H9 (cell line): ENCODE data around the gene AURKB. TPM values are rescaled to one million over a fixed set of nuclear protein-coding genes. Genes with fewer than 3 reads are reported as not detected.

ENCODE experiments used
- DNase-seq: peaks from one replicate; pipeline ENCODE4 v3.0.0-alpha.2; 2017
- H2AFZ ChIP-seq: one replicate; pipeline ENCODE4 v1.6.1; 2013; ENCODE audit warnings: mild to moderate bottlenecking, low read length, control low read depth, moderate library complexity
- H2AK5ac ChIP-seq: 2 replicates; pipeline ENCODE4 v1.6.1; 2013; ENCODE audit warnings: low read length, control low read depth, mixed read lengths; ENCODE audit not compliant: insufficient read length
- H2BK120ac ChIP-seq: one replicate; pipeline ENCODE4 v1.6.1; 2013; ENCODE audit warnings: low read depth, mild to moderate bottlenecking, low read length, control low read depth, inconsistent platforms; ENCODE audit not compliant: poor library complexity, severe bottlenecking
- H2BK12ac ChIP-seq: 2 replicates; pipeline ENCODE4 v1.6.1; 2013; ENCODE audit warnings: low read length, control low read depth, mixed read lengths, low read depth; ENCODE audit not compliant: insufficient read length
- H2BK15ac ChIP-seq: 2 replicates; pipeline ENCODE4 v1.6.1; 2013; ENCODE audit warnings: low read depth, low read length, control low read depth
- H2BK20ac ChIP-seq: one replicate; pipeline ENCODE4 v1.6.1; 2013; ENCODE audit warnings: low read depth, mild to moderate bottlenecking, low read length, control low read depth, inconsistent platforms; ENCODE audit not compliant: poor library complexity, severe bottlenecking
- H2BK5ac ChIP-seq: 2 replicates; pipeline ENCODE4 v1.6.1; 2013; ENCODE audit warnings: low read length, control low read depth, mixed read lengths; ENCODE audit not compliant: insufficient read length
- H3K14ac ChIP-seq: 2 replicates; pipeline ENCODE4 v1.6.1; 2013; ENCODE audit warnings: low read length, control low read depth; ENCODE audit not compliant: insufficient read depth
- H3K18ac ChIP-seq: 2 replicates; pipeline ENCODE4 v1.6.1; 2013; ENCODE audit warnings: low read depth, mild to moderate bottlenecking, mixed read lengths, low read length, control low read depth; ENCODE audit not compliant: insufficient read length
- H3K23ac ChIP-seq: 2 replicates; pipeline ENCODE4 v1.6.1; 2013; ENCODE audit warnings: low read length, control low read depth, mixed read lengths, low read depth; ENCODE audit not compliant: insufficient read length
- H3K23me2 ChIP-seq: 2 replicates; pipeline ENCODE4 v1.6.1; 2013; ENCODE audit warnings: low read depth, mild to moderate bottlenecking, mixed read lengths, low read length, control low read depth; ENCODE audit not compliant: insufficient read length, poor library complexity, severe bottlenecking
- H3K27ac ChIP-seq: 2 replicates; pipeline ENCODE4 v1.5.1; 2013; ENCODE audit warnings: low read length, control low read depth, mixed read lengths, low read depth; ENCODE audit not compliant: insufficient read length
- H3K27me3 ChIP-seq: 2 replicates; pipeline ENCODE4 v1.6.1; 2013; ENCODE audit warnings: low read length, control low read depth, inconsistent platforms; ENCODE audit not compliant: insufficient read depth
- H3K4ac ChIP-seq: 2 replicates; pipeline ENCODE4 v1.6.1; 2013; ENCODE audit warnings: low read depth, mild to moderate bottlenecking, control low read depth, inconsistent platforms, low read length, moderate library complexity
- H3K4me1 ChIP-seq: 2 replicates; pipeline ENCODE4 v1.6.1; 2013; ENCODE audit warnings: low read length, control low read depth, inconsistent platforms; ENCODE audit not compliant: insufficient read depth
- H3K4me2 ChIP-seq: 2 replicates; pipeline ENCODE4 v1.6.1; 2013; ENCODE audit warnings: low read length, control low read depth, mixed read lengths; ENCODE audit not compliant: insufficient read length, insufficient read depth
- H3K56ac ChIP-seq: 2 replicates; pipeline ENCODE4 v1.6.1; 2013; ENCODE audit warnings: low read depth, mild to moderate bottlenecking, mixed read lengths, low read length, control low read depth; ENCODE audit not compliant: insufficient read length
- H3K79me1 ChIP-seq: 2 replicates; pipeline ENCODE4 v1.6.1; 2013; ENCODE audit warnings: low read depth, mild to moderate bottlenecking, moderate library complexity, low read length, control low read depth, inconsistent platforms; ENCODE audit not compliant: insufficient read depth, poor library complexity, severe bottlenecking
- H3K79me2 ChIP-seq: 2 replicates; pipeline ENCODE4 v1.6.1; 2013; ENCODE audit warnings: low read length, control low read depth, inconsistent platforms; ENCODE audit not compliant: insufficient read depth
- H3K9ac ChIP-seq: 2 replicates; pipeline ENCODE4 v1.6.1; 2013; ENCODE audit warnings: low read length, control low read depth, mixed read lengths; ENCODE audit not compliant: insufficient read length; ENCODE audit errors: extremely low read depth
- H3K9me3 ChIP-seq: one replicate; pipeline ENCODE4 v1.6.1; 2013; ENCODE audit warnings: low read depth, low read length, inconsistent platforms; ENCODE audit not compliant: control insufficient read depth
- H3T11ph ChIP-seq: one replicate; pipeline ENCODE4 v1.6.1; 2013; ENCODE audit warnings: mild to moderate bottlenecking, low read length, control low read depth, inconsistent platforms
- H4K20me1 ChIP-seq: one replicate; pipeline ENCODE4 v1.6.1; 2013; ENCODE audit not compliant: control insufficient read depth, insufficient read length, insufficient read depth
- H4K5ac ChIP-seq: 2 replicates; pipeline ENCODE4 v1.6.1; 2013; ENCODE audit warnings: low read depth, mild to moderate bottlenecking, mixed read lengths, low read length, control low read depth; ENCODE audit not compliant: insufficient read length
- H4K8ac ChIP-seq: replicated peaks from 2 replicates; pipeline ENCODE4 v1.6.1; 2013; ENCODE audit warnings: low read length, control low read depth, mixed read lengths, low read depth; ENCODE audit not compliant: insufficient read length
- H4K91ac ChIP-seq: 2 replicates; pipeline ENCODE4 v1.6.1; 2013; ENCODE audit warnings: low read depth, mild to moderate bottlenecking, moderate library complexity, mixed read lengths, low read length, control low read depth; ENCODE audit not compliant: insufficient read length
- H3K27ac Mint-ChIP-seq, 3 experiments: 2 replicates in 2 of 3; 3 replicates in 1 of 3; pipeline ENCODE4 v1.8.0; 2020 to 2021; ENCODE audit warnings: mixed read lengths in 3 of 3, mild to moderate bottlenecking in 1 of 3, moderate library complexity in 1 of 3
- H3K27me3 Mint-ChIP-seq: 2 replicates; pipeline ENCODE4 v1.8.0; 2021; ENCODE audit warnings: low read depth, mild to moderate bottlenecking, moderate library complexity, mixed read lengths
- H3K36me3 Mint-ChIP-seq, 3 experiments: 2 replicates in 2 of 3; 3 replicates in 1 of 3; pipeline ENCODE4 v1.8.0; 2020 to 2021; ENCODE audit warnings: low read depth in 3 of 3, mixed read lengths in 3 of 3; ENCODE audit not compliant: insufficient read depth in 1 of 3
- H3K4me1 Mint-ChIP-seq, 2 experiments: 2 replicates each; pipeline ENCODE4 v1.8.0; 2020; ENCODE audit warnings: mixed read lengths in 2 of 2
- H3K4me3 Mint-ChIP-seq, 2 experiments: 2 replicates in 1 of 2; 3 replicates in 1 of 2; pipeline ENCODE4 v1.8.0; 2020 to 2021; ENCODE audit warnings: mild to moderate bottlenecking in 2 of 2, mixed read lengths in 2 of 2, moderate library complexity in 1 of 2
- H3K9me3 Mint-ChIP-seq, 2 experiments: 2 replicates in 1 of 2; 3 replicates in 1 of 2; pipeline ENCODE4 v1.8.0; 2020; ENCODE audit warnings: mild to moderate bottlenecking in 2 of 2, mixed read lengths in 2 of 2, moderate library complexity in 1 of 2
- CTCF ChIP-seq: fragments of 200-600 bp; sonication (generic); conservative IDR thresholded peaks from 3 replicates; pipeline ENCODE4 v1.8.0; 2021; ENCODE audit warnings: antibody characterized with exemption, mild to moderate bottlenecking
- WGBS: extraction: QIAGEN DNeasy Blood & Tissue Kit; methylation state at CpG from one replicate; pipeline ENCODE4 v1.1.7; 2013; ENCODE audit warnings: missing lambda C conversion rate, low lambda C conversion rate, mixed read lengths; ENCODE audit not compliant: insufficient read length; ENCODE audit errors: extremely low coverage; 5-methylcytosine and 5-hydroxymethylcytosine counted together
- total RNA-seq: library from RNA; stranded (reverse); gene quantifications from 2 replicates; pipeline ENCODE4 v1.2.1, GENCODE V29; 2021

AURKB gene
- total RNA-seq, 1 experiment from 2014 or later, result 171 TPM

- Mint-ChIP-seq H3K36me3 (peaks cover 50 to 93% (median 82%) of the 10 kb centered on the region in 3 experiments), H3K4me3 (no peak overlapping the region), H3K27ac (no peak overlapping the region), H3K4me1 (no peaks in the 10 kb centered on the region), H3K27me3 (no peaks in the 10 kb centered on the region), H3K9me3 (no peaks in the 10 kb centered on the region; a peak in 1 of 5 replicates)
- Histone ChIP-seq H3K4me2 (no peak overlapping the region), H3K9ac (no peak overlapping the region), H4K5ac (no peak overlapping the region), H2BK120ac (no peak overlapping the region), H2AFZ (no peak overlapping the region), H3K4ac (no peak overlapping the region), H2BK15ac (no peak overlapping the region), H4K20me1 (no peaks in the 10 kb centered on the region), H4K8ac (no peak overlapping the region), H3K23me2 (no peaks in the 10 kb centered on the region), H3K14ac (no peak overlapping the region), H3K23ac (no peak overlapping the region), H3K27me3 (no peaks in the 10 kb centered on the region), H2AK5ac (no peak overlapping the region), H3K27ac (no peak overlapping the region), H3K18ac (no peak overlapping the region), H2BK12ac (no peak overlapping the region), H3K79me1 (peaks cover 2% of the 10 kb centered on the region), H3K4me1 (no peaks in the 10 kb centered on the region), H3T11ph (no peak overlapping the region), H2BK5ac (no peak overlapping the region), H4K91ac (no peak overlapping the region), H3K9me3 (no peaks in the 10 kb centered on the region), H2BK20ac (no peak overlapping the region), H3K56ac (no peak overlapping the region), H3K79me2 (no peaks in the 10 kb centered on the region)
- no peak for TF ChIP-seq CTCF
- DNase-seq, result no peak
- no CpG with 5 or more reads among the region's 8 CpGs for WGBS
Measured at GRCh38 chr17:8257801-8258200, 47.4 kb upstream of the AURKB start.
